IPS-18a (cell line): ENCODE measurements around the gene UGT3A2.
A peak's percentile ranks its signal among the peaks of the same experiment; 100 is the strongest.

ENCODE experiments used
- H3K27ac ChIP-seq: one replicate; pipeline ENCODE4 v1.5.1; 2013; ENCODE audit warnings: low read length
- H3K27me3 ChIP-seq: one replicate; pipeline ENCODE4 v1.6.1; 2013; ENCODE audit warnings: mild to moderate bottlenecking, low read length; ENCODE audit not compliant: control insufficient read depth, insufficient read depth
- H3K36me3 ChIP-seq: one replicate; pipeline ENCODE4 v1.6.1; 2013; ENCODE audit warnings: low read depth, low read length; ENCODE audit not compliant: control insufficient read depth
- H3K4me1 ChIP-seq: one replicate; pipeline ENCODE4 v1.6.1; 2013; ENCODE audit warnings: low read depth, low read length; ENCODE audit not compliant: control insufficient read depth
- H3K4me3 ChIP-seq: one replicate; pipeline ENCODE4 v1.5.1; 2013; ENCODE audit warnings: low read length
- H3K9ac ChIP-seq: one replicate; pipeline ENCODE4 v1.6.1; 2013; ENCODE audit warnings: mild to moderate bottlenecking, low read length, moderate library complexity
- H3K9me3 ChIP-seq: one replicate; pipeline ENCODE4 v1.6.1; 2013; ENCODE audit warnings: low read depth, low read length; ENCODE audit not compliant: control insufficient read depth

The UGT3A2 gene

DNA sequence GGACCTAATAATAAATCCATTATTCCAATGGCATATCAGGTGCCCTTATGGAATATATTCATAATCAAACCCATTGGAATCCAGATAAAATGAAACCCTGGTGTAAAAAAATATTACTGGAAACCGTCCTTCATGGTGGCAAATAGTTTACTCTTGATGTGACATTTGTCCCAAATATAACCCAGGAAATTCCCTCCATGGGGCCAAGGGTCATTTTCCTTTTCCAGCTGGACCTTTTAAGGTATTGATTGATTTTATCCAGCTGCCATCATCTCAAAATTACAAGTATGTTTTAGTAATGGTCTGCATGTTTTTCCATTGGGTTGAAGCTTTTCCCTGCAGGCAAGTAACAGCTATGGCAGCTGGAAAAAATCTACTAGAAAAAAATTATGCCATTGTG, 67.1 kb downstream of the UGT3A2 start:
- H3K36me3 ChIP-seq: no peaks in the 10 kb centered on the region
- no peak overlapping the region for H3K27ac ChIP-seq
- H3K4me3 ChIP-seq: no peak overlapping the region
- H3K27me3 ChIP-seq: no peaks in the 10 kb centered on the region
- no peaks in the 10 kb centered on the region for H3K4me1 ChIP-seq
- H3K9me3 ChIP-seq: no peaks in the 10 kb centered on the region
- H3K9ac ChIP-seq: no peak overlapping the region

DNA sequence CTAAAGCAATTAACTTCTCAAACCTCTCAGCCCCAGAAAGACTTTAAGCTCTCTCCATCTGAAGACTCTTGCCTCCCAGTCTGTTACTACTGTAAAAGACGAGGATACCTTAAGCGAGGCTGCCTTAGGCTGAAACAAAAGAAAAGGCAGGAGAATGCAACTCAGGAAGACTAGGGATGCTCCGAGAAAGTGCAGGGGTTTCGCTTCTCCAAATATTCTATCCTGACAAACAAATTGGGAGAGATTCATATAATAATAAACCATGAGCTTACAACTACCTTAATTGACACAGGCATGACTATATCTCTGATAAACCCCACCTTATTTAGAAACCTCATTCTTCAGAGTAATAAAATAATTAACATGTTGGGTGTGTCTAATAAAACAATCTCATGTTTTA, 70.6 kb downstream of the UGT3A2 start:
- Histone ChIP-seq H3K36me3 (no peaks in the 10 kb centered on the region), H3K9ac (no peak overlapping the region), H3K27ac (no peak overlapping the region), H3K4me3 (no peak overlapping the region), H3K9me3 (no peaks in the 10 kb centered on the region), H3K27me3 (no peaks in the 10 kb centered on the region), H3K4me1 (no peaks in the 10 kb centered on the region)

DNA sequence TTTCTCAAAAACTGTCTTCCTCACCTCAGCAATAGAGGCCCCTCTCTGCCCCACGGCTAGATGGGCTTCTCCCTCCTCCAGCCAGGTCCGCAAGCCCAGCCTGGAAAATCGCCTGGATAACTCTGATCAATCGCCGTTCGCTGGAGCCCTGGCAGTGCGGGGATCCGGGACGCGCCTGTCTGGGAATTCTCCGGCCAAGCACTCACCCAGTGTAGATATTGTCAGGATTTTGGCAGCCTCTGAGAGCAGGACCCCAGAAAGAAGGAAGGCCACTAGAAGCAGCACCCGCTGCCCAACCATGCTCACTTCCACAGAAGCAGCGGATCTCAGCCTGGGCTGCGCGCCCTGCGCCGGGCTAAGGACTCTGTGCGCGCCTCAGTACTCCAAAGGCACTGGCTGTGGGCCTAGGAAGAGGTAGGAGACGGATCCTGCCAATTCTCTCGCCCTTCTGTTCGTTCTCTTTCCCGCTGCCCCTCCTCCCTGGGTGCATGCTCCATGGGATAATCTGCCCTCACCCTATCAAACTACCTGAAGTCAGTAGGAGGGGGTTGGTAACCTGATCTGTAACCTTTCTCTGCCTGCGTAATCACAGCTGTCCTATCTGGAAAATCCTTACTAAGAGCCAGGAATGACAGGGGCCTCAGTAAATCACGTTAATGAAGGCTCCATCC, 75.6 kb downstream of the UGT3A2 start, which contains the start of gene UGT3A1:
Gene UGT3A1 (minus strand): TSS at position 450 of the 671 bp plus-strand sequence. CDS start 150 bp downstream, at position 300.
- Histone ChIP-seq H3K36me3 (no peaks in the 10 kb centered on the region), H3K9ac (peak within 1 kb of the TSS; percentile 1), H3K4me1 (no peaks in the 10 kb centered on the region), H3K4me3 (peak within 1 kb of the TSS; percentile 55), H3K27ac (no peak within 1 kb of the TSS), H3K27me3 (peaks cover 20% of the 10 kb centered on the region), H3K9me3 (no peaks in the 10 kb centered on the region)

DNA sequence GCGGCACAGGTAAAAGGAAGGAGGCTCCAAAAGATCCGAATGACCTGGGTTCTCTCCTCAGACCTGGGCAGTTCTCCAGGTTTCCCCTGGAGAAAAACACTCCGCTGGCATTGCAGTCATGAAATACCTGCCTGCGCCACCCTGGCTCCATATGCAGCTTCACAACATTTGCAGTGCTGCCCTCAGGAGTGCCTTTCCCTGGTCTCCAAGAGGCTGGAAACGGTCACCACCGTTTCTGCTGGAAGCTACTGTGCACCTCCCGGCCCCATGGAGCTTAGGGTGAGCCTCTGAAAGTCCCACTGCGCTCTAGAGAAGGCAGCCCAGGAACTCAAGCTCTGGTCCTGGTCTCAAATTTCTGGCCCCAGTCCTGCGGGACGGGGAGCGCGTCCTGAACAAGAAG, 76.2 kb downstream of the UGT3A2 start:
- peak overlapping the region; percentile 1 for H3K9ac ChIP-seq
- no peaks in the 10 kb centered on the region for H3K4me1 ChIP-seq
- H3K9me3 ChIP-seq: no peaks in the 10 kb centered on the region
- no peaks in the 10 kb centered on the region for H3K36me3 ChIP-seq
- H3K27me3 ChIP-seq: peaks cover 20% of the 10 kb centered on the region
- H3K27ac ChIP-seq: no peak overlapping the region
- peak overlapping the region; percentile 55 for H3K4me3 ChIP-seq

DNA sequence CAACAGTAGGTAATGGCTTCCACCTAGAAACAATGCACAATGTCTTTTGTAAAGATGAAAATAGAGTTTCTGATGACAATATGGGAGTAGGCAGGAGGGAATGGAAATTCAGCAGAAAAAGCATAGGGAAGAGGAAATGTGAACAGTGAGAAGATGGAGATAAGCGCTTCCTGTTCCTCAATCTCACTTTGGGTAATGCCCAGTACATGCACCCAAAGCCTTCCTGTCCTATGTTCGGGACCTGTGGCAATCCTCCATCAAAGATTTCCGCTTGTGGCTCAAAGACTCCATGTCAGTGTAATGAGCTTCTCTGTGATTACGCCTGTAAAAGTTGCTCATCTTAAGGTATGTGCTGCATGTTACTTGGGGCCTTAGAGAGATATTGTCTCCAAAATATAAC, 78.2 kb downstream of the UGT3A2 start:
- H3K9me3 ChIP-seq: no peaks in the 10 kb centered on the region
- H3K4me1 ChIP-seq: no peaks in the 10 kb centered on the region
- no peak overlapping the region for H3K4me3 ChIP-seq
- no peaks in the 10 kb centered on the region for H3K36me3 ChIP-seq
- H3K27me3 ChIP-seq: peaks cover 20% of the 10 kb centered on the region
- H3K9ac ChIP-seq: no peak overlapping the region
- no peak overlapping the region for H3K27ac ChIP-seq

DNA sequence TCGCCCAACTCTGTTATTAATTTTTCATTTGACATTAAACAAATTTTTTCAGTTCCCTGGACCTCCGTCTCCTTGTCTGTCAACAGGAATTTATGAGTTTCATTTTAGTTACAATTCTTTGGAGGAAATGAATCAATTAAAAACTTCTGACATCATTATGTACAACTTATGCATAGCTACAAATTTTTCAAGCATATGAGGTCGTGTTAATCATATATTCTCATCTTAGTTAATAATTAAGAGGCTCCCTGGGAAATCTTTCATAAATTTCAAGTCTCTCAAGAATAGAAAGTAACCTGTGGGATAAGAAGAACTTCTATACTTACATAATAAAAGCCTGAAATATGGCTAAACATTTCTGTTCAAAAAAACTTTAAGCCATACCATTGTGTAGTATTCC, 78.9 kb downstream of the UGT3A2 start:
- no peaks in the 10 kb centered on the region for H3K36me3 ChIP-seq
- H3K9ac ChIP-seq: no peak overlapping the region
- no peak overlapping the region for H3K4me3 ChIP-seq
- peaks cover 20% of the 10 kb centered on the region for H3K27me3 ChIP-seq
- H3K4me1 ChIP-seq: no peaks in the 10 kb centered on the region
- H3K9me3 ChIP-seq: peaks cover 3% of the 10 kb centered on the region
- no peak overlapping the region for H3K27ac ChIP-seq
